ENCODE measurements around the gene F12.

F12 gene

DNA sequence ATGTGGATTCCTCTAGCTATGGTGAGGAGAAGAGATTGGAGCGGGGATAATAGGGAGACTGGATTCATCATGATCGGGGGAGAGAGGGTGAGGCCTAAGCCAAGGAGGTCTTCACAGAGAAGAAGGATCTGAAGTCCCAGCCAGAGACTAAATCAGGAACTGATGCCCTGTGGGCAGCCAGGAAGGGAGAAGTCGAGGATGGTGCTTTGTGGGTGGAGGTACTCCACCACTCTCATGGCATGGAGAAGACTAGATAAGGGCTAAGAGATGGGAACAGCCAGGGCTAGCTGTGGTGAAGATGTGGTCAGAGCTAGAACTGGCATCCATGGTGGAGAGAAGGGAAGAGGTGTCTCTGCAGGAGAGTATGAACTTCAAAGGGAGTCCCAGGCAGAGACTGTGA is 54.7 kb downstream of the F12 start:
- DNase-seq: peak; percentile 69 to 80 (median 78)

DNA sequence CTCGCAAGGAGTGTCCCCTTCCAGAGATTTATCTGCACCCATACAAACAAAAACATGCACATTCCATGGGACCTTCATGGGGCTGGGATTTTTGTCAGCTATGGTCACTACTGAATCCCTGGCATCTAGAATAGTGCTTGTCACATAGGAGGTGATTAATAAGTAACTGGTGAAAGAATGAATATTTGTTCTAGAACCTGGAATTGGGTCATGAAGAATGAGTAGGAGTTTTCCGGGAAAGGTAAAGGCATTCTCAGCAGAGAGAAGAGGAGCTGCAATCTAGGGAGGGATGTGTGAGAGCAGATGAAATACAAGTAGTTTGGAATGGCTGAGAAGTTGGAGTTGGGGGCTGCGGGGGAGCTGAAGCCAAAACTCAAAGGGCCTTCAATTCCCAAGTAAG is 55.1 kb downstream of the F12 start:
- DNase-seq: no peak

DNA sequence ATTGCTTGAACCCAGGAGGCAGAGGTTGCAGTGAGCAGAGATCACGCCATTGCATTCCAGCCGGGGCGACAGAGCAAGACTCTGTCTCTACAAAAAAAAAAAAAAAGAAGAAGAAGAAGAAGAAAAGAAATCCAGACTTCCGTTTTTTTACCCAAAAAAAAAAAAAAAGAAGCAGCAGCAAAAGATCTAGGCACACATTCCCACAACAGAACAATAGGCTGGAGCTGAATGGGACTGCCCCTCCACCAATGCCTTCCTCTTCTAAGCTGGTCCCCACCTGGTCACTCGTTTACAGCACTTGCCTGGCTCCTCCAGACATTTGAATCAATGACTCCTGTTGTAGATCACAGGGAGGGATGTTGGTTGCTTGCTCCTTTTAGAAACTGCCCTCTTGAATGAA is 56.3 kb downstream of the F12 start:
- peak; percentile 35 to 77 (median 65) for DNase-seq

All from suppressor macrophage (primary cell).